Endothelial cell of umbilical vein (primary cell): ENCODE data around the gene MYD88. TPM values are rescaled to one million over a fixed set of nuclear protein-coding genes. Genes with fewer than 3 reads are reported as not detected.

Experiments
- BruUV-seq: library from RNA; stranded (reverse); fragments of 400-500 nt; replicated peaks from 2 replicates; lab custom pipeline; 2021; lab: Mats Ljungman, UMichigan
- CTCF ChIA-PET: fragments of 300-600, 350-600 bp; sonication (Branson Sonifier 250); formaldehyde crosslinking; loops from one replicate; lab custom pipeline; 2021; ENCODE audit warnings: antibody characterized with exemption, inconsistent platforms; lab: Charles Lee
- POLR2A ChIA-PET: fragments of 300-600, 350-600 bp; sonication (Branson Sonifier 250); formaldehyde crosslinking; loops from one replicate; lab custom pipeline; 2021; ENCODE audit warnings: antibody characterized with exemption, inconsistent platforms; lab: Charles Lee
- DNase-seq: peaks from one replicate; pipeline ENCODE4 v3.0.0-alpha.2; 2011; ENCODE audit warnings: low read depth, low spot score
- FAIRE-seq: peaks from 2 replicates; lab custom pipeline; 2011; peaks lifted over from hg19 to GRCh38; lab: Jason Lieb, UNC
- H2AFZ ChIP-seq: 2 replicates; pipeline ENCODE4 v1.6.0; 2012; ENCODE audit warnings: low read depth, low read length, control low read depth, inconsistent platforms
- H3K27ac ChIP-seq: 2 replicates; pipeline ENCODE4 v1.5.1; 2011; ENCODE audit warnings: low read depth, mild to moderate bottlenecking, control low read depth, low read length, moderate library complexity; ENCODE audit not compliant: insufficient read depth
- H3K27me3 ChIP-seq, 2 experiments: 2 replicates each; pipeline versions ENCODE4 v1.6.0 to v1.6.1; 2011; ENCODE audit warnings: low read length in 2 of 2, mixed read lengths in 1 of 2; ENCODE audit not compliant: control insufficient read depth in 2 of 2, insufficient read depth in 2 of 2
- H3K36me3 ChIP-seq, 2 experiments: 2 replicates in 1 of 2; 3 replicates in 1 of 2; pipeline ENCODE4 v1.5.1; 2011; ENCODE audit warnings: low read length in 2 of 2, mild to moderate bottlenecking in 1 of 2, moderate library complexity in 1 of 2; ENCODE audit not compliant: control insufficient read depth in 2 of 2, insufficient read depth in 2 of 2; ENCODE audit errors: extremely low read depth in 1 of 2
- H3K4me1 ChIP-seq: 3 replicates; pipeline ENCODE4 v1.5.1; 2011; ENCODE audit warnings: mild to moderate bottlenecking, low read length; ENCODE audit not compliant: control insufficient read depth, insufficient read depth; ENCODE audit errors: extremely low read depth
- H3K4me2 ChIP-seq: 2 replicates; pipeline ENCODE4 v1.6.1; 2011; ENCODE audit warnings: low read length, control low read depth, mixed read lengths; ENCODE audit not compliant: insufficient read depth
- H3K4me3 ChIP-seq, 3 experiments: fragments of 200-600 bp in 1 of 3; sonication (generic), shearing (Covaris generic) in 1 of 3; replicated peaks in 1 of 3; 2 replicates each; pipeline ENCODE4 v1.5.1; 2011 to 2016; ENCODE audit warnings: control low read depth in 3 of 3, low read length in 3 of 3, mild to moderate bottlenecking in 2 of 3, inconsistent platforms in 1 of 3, low read depth in 1 of 3, moderate library complexity in 1 of 3; ENCODE audit not compliant: insufficient read depth in 1 of 3
- H3K79me2 ChIP-seq: 2 replicates; pipeline ENCODE4 v1.6.0; 2012; ENCODE audit warnings: low read length, inconsistent platforms; ENCODE audit not compliant: control insufficient read depth, insufficient read depth
- H3K9ac ChIP-seq: replicated peaks from 2 replicates; pipeline ENCODE3; 2011; ENCODE audit warnings: low read length, control low read depth; ENCODE audit not compliant: insufficient read depth; ENCODE audit errors: extremely low read depth
- H3K9me1 ChIP-seq: replicated peaks from 3 replicates; pipeline ENCODE4 v1.6.0; 2011; ENCODE audit warnings: mild to moderate bottlenecking, low read length; ENCODE audit not compliant: control insufficient read depth, insufficient read depth; ENCODE audit errors: extremely low read depth
- H3K9me3 ChIP-seq: replicated peaks from 2 replicates; pipeline ENCODE4 v1.5.1; 2012; ENCODE audit warnings: low read length, inconsistent platforms; ENCODE audit not compliant: control insufficient read depth, insufficient read depth
- H4K20me1 ChIP-seq: replicated peaks from 2 replicates; pipeline ENCODE3; 2011; ENCODE audit warnings: mild to moderate bottlenecking, low read length; ENCODE audit not compliant: control insufficient read depth, insufficient read depth; ENCODE audit errors: extremely low read depth
- EZH2 ChIP-seq: IDR thresholded peaks from 2 replicates; pipeline ENCODE4 v1.6.1; 2012; ENCODE audit warnings: borderline replicate concordance, low read depth, mild to moderate bottlenecking, moderate library complexity, low read length, inconsistent platforms; ENCODE audit not compliant: severe bottlenecking
- FOS ChIP-seq: IDR thresholded peaks from 2 replicates; pipeline ENCODE4 v1.6.1; 2011; ENCODE audit warnings: mild to moderate bottlenecking, low read length, moderate library complexity, borderline replicate concordance; ENCODE audit not compliant: insufficient read depth
- GATA2 ChIP-seq: IDR thresholded peaks from 2 replicates; pipeline ENCODE4 v1.7.0; 2011; ENCODE audit warnings: low read depth, mild to moderate bottlenecking, moderate library complexity, mixed read lengths, low read length; ENCODE audit not compliant: insufficient read length, insufficient read depth
- JUN ChIP-seq: IDR thresholded peaks from 2 replicates; pipeline ENCODE4 v1.6.1; 2011; ENCODE audit warnings: borderline replicate concordance, low read depth; ENCODE audit not compliant: insufficient read length, insufficient read depth
- MYC ChIP-seq: IDR thresholded peaks from one replicate; pipeline ENCODE4 v1.6.1; 2011; ENCODE audit warnings: mild to moderate bottlenecking, low read depth, low read length
- POLR2A ChIP-seq: IDR thresholded peaks from 2 replicates; pipeline ENCODE4 v1.6.1; 2012; ENCODE audit warnings: low read depth, mild to moderate bottlenecking, control low read depth, low read length
- POLR2AphosphoS5 ChIP-seq: IDR thresholded peaks from 2 replicates; pipeline ENCODE4 v1.6.1; 2012; ENCODE audit warnings: low read depth, mild to moderate bottlenecking, control low read depth, low read length, moderate library complexity; ENCODE audit not compliant: insufficient read depth
- dilution Hi-C: fragments of 300-500 bp; cut with MboI; formaldehyde crosslinking; loops from one replicate; pipeline ENCODE4 v1.15.0; 2019; ENCODE audit warnings: low sequenced_read_pairs; ENCODE audit not compliant: extremely low pct_ligation_motif_present
- intact Hi-C: fragments of 100-400 bp; cut with micrococcal nuclease; formaldehyde crosslinking; loops from one replicate; pipeline ENCODE4 v1.10.0; 2022
- polyA plus RNA-seq, 4 experiments: library from polyadenylated mRNA; depleted of rRNA in 3 of 4; stranded (reverse) in 3 of 4; unstranded in 1 of 4; fragments of >200 nt; gene quantifications; 2 replicates each; pipeline versions ENCODE4 v1.2.1 to v1.2.3, GENCODE V29; 2011 to 2012; ENCODE audit warnings: missing spikeins in 1 of 4
- total RNA-seq: library from RNA; stranded (reverse); gene quantifications from 2 replicates; pipeline ENCODE4 v1.2.3, GENCODE V29; 2021
- TF ChIP-seq, protein P1 (sequence below): IDR thresholded peaks from 2 replicates; pipeline ENCODE4 v1.6.1; 2011; ENCODE audit not compliant: insufficient read depth, insufficient read length
- TF ChIP-seq, protein P2 (sequence below), 2 donors: IDR thresholded peaks; 1 replicate in 1 of 2; 2 replicates in 1 of 2; pipeline ENCODE4 v1.5.1; 2011; ENCODE audit warnings: low read length in 2 of 2, mild to moderate bottlenecking in 2 of 2, moderate library complexity in 2 of 2, control low read depth in 1 of 2, inconsistent platforms in 1 of 2, low read depth in 1 of 2; ENCODE audit not compliant: insufficient read depth in 1 of 2; ENCODE audit errors: extremely low read depth in 1 of 2

MYD88 gene
- total and polyA plus RNA-seq, 2 donors (not counting 3 experiments of a cell fraction or from before 2014, with no cell fraction given), result 35.1 to 55.0 TPM

GRCh38 chr3:38186781-38187180 is 48.3 kb downstream of the MYD88 start:
- Histone ChIP-seq H3K9me3 (no peaks in the 10 kb centered on the region), H3K9ac (no peak overlapping the region), H4K20me1 (no peaks in the 10 kb centered on the region), H3K4me3 (no peak overlapping the region), H3K36me3 (no peaks in the 10 kb centered on the region), H3K27me3 (no peaks in the 10 kb centered on the region), H3K27ac (no peak overlapping the region), H3K4me1 (no peaks in the 10 kb centered on the region), H3K79me2 (peaks cover 3% of the 10 kb centered on the region), H2AFZ (no peak overlapping the region), H3K9me1 (no peaks in the 10 kb centered on the region), H3K4me2 (no peak overlapping the region)
- no peak for DNase-seq
- POLR2A ChIA-PET, result no interaction called here
- intact Hi-C loops (no loop called here), dilution Hi-C loops (no loop called here)
- TF ChIP-seq POLR2AphosphoS5, result no peak
- TF ChIP-seq, protein P1, sequence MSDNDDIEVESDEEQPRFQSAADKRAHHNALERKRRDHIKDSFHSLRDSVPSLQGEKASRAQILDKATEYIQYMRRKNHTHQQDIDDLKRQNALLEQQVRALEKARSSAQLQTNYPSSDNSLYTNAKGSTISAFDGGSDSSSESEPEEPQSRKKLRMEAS, result no peak
- no peak for TF ChIP-seq EZH2
- no peak for TF ChIP-seq POLR2A
- TF ChIP-seq FOS, result no peak
- no peak for TF ChIP-seq MYC
- TF ChIP-seq, protein P2, sequence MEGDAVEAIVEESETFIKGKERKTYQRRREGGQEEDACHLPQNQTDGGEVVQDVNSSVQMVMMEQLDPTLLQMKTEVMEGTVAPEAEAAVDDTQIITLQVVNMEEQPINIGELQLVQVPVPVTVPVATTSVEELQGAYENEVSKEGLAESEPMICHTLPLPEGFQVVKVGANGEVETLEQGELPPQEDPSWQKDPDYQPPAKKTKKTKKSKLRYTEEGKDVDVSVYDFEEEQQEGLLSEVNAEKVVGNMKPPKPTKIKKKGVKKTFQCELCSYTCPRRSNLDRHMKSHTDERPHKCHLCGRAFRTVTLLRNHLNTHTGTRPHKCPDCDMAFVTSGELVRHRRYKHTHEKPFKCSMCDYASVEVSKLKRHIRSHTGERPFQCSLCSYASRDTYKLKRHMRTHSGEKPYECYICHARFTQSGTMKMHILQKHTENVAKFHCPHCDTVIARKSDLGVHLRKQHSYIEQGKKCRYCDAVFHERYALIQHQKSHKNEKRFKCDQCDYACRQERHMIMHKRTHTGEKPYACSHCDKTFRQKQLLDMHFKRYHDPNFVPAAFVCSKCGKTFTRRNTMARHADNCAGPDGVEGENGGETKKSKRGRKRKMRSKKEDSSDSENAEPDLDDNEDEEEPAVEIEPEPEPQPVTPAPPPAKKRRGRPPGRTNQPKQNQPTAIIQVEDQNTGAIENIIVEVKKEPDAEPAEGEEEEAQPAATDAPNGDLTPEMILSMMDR (IDR thresholded peaks at IDR 0.05; ENCODE audit: extremely low read depth in 1 of 2, insufficient read depth in 1 of 2, low read depth in 1 of 2, low read length in 2 of 2), result no peak
- TF ChIP-seq GATA2, result no peak
- TF ChIP-seq JUN, result no peak
- no peak for FAIRE-seq
- no TSS peak for BruUV-seq
- CTCF ChIA-PET, result interaction anchor here (0.9 kb wide), 2 partner anchors 8 to 11 kb away, joined by 3 read pairs; no protein-coding TSS in a partner anchor
